ENCODE results near the gene COL8A1.

DNA sequence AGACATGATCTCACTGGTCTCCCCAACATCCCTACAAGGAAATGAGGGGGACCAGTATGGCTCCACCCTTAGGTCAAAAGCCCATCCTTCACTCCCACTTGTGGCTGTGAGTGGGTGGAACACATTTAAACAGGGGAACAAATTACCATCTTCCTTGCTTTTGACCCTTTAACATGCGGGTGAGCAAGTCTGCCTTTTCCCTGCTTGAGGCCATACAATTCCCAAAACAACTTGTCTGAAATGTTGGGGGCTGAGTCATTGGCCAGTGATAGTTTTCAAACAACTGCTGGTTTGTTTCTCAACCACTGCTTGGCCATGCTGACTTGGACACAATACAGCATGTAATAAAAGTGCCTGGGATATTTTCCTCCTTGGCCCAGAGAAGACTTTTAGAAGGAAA lies 39.6 kb downstream of the COL8A1 start:
- no peak for TF ChIP-seq EZH2 (IDR thresholded peaks at IDR 0.05; ENCODE audit: low read depth)
- TF ChIP-seq, protein P1, sequence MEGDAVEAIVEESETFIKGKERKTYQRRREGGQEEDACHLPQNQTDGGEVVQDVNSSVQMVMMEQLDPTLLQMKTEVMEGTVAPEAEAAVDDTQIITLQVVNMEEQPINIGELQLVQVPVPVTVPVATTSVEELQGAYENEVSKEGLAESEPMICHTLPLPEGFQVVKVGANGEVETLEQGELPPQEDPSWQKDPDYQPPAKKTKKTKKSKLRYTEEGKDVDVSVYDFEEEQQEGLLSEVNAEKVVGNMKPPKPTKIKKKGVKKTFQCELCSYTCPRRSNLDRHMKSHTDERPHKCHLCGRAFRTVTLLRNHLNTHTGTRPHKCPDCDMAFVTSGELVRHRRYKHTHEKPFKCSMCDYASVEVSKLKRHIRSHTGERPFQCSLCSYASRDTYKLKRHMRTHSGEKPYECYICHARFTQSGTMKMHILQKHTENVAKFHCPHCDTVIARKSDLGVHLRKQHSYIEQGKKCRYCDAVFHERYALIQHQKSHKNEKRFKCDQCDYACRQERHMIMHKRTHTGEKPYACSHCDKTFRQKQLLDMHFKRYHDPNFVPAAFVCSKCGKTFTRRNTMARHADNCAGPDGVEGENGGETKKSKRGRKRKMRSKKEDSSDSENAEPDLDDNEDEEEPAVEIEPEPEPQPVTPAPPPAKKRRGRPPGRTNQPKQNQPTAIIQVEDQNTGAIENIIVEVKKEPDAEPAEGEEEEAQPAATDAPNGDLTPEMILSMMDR (conservative IDR thresholded peaks at IDR 0.05): no peak

Measured in PC-9 (cell line).